ENCODE data around the gene CPNE5.

GRCh38 chr6:36873115-36873514 lies 33.9 kb upstream of the CPNE5 start:
- TF ChIP-seq POLR2A (IDR thresholded peaks at IDR 0.05): no peak
- TF ChIP-seq, protein P1, sequence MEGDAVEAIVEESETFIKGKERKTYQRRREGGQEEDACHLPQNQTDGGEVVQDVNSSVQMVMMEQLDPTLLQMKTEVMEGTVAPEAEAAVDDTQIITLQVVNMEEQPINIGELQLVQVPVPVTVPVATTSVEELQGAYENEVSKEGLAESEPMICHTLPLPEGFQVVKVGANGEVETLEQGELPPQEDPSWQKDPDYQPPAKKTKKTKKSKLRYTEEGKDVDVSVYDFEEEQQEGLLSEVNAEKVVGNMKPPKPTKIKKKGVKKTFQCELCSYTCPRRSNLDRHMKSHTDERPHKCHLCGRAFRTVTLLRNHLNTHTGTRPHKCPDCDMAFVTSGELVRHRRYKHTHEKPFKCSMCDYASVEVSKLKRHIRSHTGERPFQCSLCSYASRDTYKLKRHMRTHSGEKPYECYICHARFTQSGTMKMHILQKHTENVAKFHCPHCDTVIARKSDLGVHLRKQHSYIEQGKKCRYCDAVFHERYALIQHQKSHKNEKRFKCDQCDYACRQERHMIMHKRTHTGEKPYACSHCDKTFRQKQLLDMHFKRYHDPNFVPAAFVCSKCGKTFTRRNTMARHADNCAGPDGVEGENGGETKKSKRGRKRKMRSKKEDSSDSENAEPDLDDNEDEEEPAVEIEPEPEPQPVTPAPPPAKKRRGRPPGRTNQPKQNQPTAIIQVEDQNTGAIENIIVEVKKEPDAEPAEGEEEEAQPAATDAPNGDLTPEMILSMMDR (IDR thresholded peaks at IDR 0.05): no peak
- no peak for TF ChIP-seq EP300 (IDR thresholded peaks at IDR 0.05)
- TF ChIP-seq POLR2AphosphoS5 (IDR thresholded peaks at IDR 0.05): no peak

All from stomach (tissue), 4 donors.